Peyer's patch (tissue), 4 donors: ENCODE results near the gene FDX2. TPM values are rescaled to one million over a fixed set of nuclear protein-coding genes. Genes with fewer than 3 reads are reported as not detected.

Experiments
- DNase-seq, 3 donors: peaks; one replicate each; pipeline ENCODE4 v3.0.0-alpha.2; 2017 to 2019
- H3K27ac ChIP-seq, 4 donors: fragments of 200-600 bp; sonication (generic); one replicate each; pipeline ENCODE4 v1.5.1; 2016 to 2019
- H3K27me3 ChIP-seq, 2 donors: fragments of 200-600 bp; sonication (generic); one replicate each; pipeline ENCODE4 v1.5.1; 2019
- H3K36me3 ChIP-seq, 3 donors: fragments of 200-600 bp; sonication (generic); one replicate each; pipeline ENCODE4 v1.5.1; 2016 to 2019
- H3K4me1 ChIP-seq, 4 donors: fragments of 200-600 bp; sonication (generic); one replicate each; pipeline ENCODE4 v1.5.1; 2016 to 2019
- H3K4me3 ChIP-seq, 4 donors: fragments of 200-600 bp; sonication (generic); 1 replicate in 3 of 4; 2 replicates in 1 of 4; pipeline ENCODE4 v1.5.1; 2016 to 2019; ENCODE audit warnings: mild to moderate bottlenecking in 1 of 4
- H3K9me3 ChIP-seq, 4 donors: fragments of 200-600 bp; sonication (generic); one replicate each; pipeline ENCODE4 v1.5.1; 2016 to 2019; ENCODE audit warnings: mild to moderate bottlenecking in 1 of 4
- POLR2A ChIP-seq, 2 donors: fragments of 450-650 bp; IDR thresholded peaks; one replicate each; pipeline ENCODE4 v1.5.1; 2017; ENCODE audit warnings: antibody characterized with exemption in 2 of 2, mild to moderate bottlenecking in 2 of 2, moderate library complexity in 2 of 2
- total RNA-seq, 4 donors: library from RNA; depleted of rRNA; stranded (reverse); fragments of >200 nt; gene quantifications; one replicate each; pipeline ENCODE4 v1.1.0, GENCODE V29; 2016
- TF ChIP-seq, protein P1 (sequence below), 6 experiments: fragments of 450-650 bp in 4 of 6; fragments of 200-600 bp in 2 of 6; sonication (generic) in 1 of 6; IDR thresholded peaks; one replicate each; pipeline ENCODE4 v1.5.1; 2017 to 2019; ENCODE audit warnings: antibody characterized with exemption in 6 of 6, mild to moderate bottlenecking in 3 of 6, moderate library complexity in 1 of 6

The FDX2 gene
- total RNA-seq, 4 donors from 2014 or later = 8.3 to 22.2 (median 12.5) TPM

DNA sequence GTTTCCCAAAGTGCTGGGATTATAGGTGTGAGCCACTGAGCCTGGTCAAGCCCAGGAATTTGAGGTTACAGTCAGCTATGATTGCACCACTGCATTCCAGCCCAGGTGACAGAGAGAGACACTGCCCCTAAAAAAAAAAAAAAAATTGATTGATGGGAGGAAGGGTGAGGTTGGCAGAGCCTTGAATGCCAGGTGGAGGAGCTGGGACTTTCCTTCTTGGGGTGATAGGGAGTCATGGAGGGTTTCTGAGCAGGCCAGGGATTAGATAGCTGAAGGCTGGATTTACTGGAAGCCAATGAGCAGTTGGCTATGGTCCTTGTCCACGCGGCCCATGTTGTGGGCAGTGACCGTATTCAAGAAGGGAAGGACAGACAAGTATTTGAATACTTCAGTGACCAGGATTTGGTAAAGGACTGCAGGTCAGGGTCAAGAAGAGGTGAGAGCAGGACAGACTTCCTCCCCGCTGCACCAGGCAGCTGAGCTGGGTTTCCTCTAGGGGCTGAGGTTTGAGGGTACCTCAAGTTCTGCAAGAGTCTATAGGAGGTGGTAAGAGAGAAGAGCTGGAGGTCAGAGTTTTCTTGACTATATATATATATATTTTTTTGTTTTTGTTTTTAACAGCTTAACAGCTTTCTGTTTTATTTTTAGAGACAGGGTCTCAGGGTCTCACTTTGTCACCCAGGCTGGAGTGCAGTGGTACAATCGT is 35.9 kb downstream of the FDX2 start:
- Histone ChIP-seq H3K27ac (peak overlapping the region in 1 of 4 donors; percentile 10), H3K9me3 (no peaks in the 10 kb centered on the region), H3K4me3 (no peak overlapping the region), H3K27me3 (no peaks in the 10 kb centered on the region), H3K4me1 (peaks cover 0 to 3% (median 0%) of the 10 kb centered on the region in 4 donors), H3K36me3 (peaks cover 0 to 13% (median 0%) of the 10 kb centered on the region in 3 donors)
- no peak for TF ChIP-seq POLR2A (IDR thresholded peaks at IDR 0.05)
- TF ChIP-seq, protein P1, sequence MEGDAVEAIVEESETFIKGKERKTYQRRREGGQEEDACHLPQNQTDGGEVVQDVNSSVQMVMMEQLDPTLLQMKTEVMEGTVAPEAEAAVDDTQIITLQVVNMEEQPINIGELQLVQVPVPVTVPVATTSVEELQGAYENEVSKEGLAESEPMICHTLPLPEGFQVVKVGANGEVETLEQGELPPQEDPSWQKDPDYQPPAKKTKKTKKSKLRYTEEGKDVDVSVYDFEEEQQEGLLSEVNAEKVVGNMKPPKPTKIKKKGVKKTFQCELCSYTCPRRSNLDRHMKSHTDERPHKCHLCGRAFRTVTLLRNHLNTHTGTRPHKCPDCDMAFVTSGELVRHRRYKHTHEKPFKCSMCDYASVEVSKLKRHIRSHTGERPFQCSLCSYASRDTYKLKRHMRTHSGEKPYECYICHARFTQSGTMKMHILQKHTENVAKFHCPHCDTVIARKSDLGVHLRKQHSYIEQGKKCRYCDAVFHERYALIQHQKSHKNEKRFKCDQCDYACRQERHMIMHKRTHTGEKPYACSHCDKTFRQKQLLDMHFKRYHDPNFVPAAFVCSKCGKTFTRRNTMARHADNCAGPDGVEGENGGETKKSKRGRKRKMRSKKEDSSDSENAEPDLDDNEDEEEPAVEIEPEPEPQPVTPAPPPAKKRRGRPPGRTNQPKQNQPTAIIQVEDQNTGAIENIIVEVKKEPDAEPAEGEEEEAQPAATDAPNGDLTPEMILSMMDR (IDR thresholded peaks at IDR 0.05) = no peak
- DNase-seq = peak in 1 of 3 donors; percentile 49

DNA sequence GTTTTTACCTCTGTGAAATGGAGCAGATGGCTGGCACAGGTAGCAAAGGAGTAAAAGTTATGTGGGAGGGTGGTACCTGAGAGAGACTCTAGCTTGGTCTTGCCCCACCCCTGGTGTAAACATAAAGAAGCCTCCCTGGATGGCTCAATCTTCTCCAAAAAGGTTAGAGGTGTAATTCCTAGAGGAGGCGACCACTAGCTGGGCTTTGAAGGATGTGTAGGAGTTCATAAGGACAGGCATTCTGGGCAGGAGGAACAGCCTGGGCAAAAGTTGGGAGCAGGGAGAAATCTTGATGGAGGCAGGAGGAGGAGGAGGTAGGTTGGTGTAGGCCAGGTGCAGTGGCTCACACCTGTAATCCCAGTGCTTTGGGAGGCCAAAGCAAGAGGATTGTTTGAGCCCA is 36.9 kb downstream of the FDX2 start:
- H3K4me1 ChIP-seq = peaks cover 0 to 3% (median 0%) of the 10 kb centered on the region in 4 donors
- DNase-seq = no peak
- no peak overlapping the region for H3K4me3 ChIP-seq
- H3K27me3 ChIP-seq = no peaks in the 10 kb centered on the region
- peaks cover 0 to 4% (median 0%) of the 10 kb centered on the region in 3 donors for H3K36me3 ChIP-seq
- no peaks in the 10 kb centered on the region for H3K9me3 ChIP-seq
- TF ChIP-seq, protein P1 (IDR thresholded peaks at IDR 0.05) = no peak
- no peak for TF ChIP-seq POLR2A (IDR thresholded peaks at IDR 0.05)
- no peak overlapping the region for H3K27ac ChIP-seq

DNA sequence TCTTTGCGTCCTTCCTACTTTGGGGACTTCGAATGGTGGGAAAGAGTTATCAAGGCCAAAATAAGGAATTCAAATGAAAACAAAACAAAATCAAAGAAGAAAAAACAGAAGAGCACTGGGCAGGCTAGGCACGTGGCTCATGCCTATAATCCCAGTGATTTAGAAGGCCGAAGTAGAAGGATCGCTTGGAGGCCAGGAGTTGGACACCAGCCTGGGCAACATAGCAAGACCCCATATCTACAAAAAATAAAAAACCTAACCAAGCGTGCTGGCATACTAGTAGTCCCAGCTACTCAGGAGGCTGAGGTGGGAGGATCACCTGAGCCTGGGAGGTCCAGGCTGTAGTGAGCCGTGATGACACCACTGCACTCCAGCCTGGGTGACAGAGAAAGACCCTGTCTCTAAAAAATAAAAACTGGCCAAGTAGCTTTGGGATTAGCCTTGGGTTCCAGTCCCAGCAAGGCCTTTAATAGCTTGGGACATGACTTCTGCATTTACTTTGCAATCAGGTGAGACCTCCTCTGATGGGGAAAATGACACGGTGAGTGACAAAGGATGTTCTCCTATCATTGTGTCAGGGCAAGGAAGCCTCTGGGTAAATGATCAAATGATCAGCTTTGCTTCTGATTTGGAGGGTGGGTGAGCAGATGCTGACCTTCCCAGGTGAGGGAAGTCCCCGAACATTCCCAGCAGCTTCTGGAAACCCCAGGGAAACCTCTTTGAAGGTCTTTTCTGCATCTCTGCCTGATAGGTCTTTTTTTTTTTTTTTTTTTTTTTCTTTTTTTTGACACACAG is 37.8 kb downstream of the FDX2 start:
- no peaks in the 10 kb centered on the region for H3K27me3 ChIP-seq
- H3K27ac ChIP-seq = no peak overlapping the region
- H3K9me3 ChIP-seq = no peaks in the 10 kb centered on the region
- TF ChIP-seq POLR2A (IDR thresholded peaks at IDR 0.05) = no peak
- TF ChIP-seq, protein P1 (IDR thresholded peaks at IDR 0.05) = no peak
- H3K4me3 ChIP-seq = no peak overlapping the region
- peaks cover 0 to 3% (median 0%) of the 10 kb centered on the region in 4 donors for H3K4me1 ChIP-seq
- DNase-seq = no peak
- no peaks in the 10 kb centered on the region for H3K36me3 ChIP-seq

DNA sequence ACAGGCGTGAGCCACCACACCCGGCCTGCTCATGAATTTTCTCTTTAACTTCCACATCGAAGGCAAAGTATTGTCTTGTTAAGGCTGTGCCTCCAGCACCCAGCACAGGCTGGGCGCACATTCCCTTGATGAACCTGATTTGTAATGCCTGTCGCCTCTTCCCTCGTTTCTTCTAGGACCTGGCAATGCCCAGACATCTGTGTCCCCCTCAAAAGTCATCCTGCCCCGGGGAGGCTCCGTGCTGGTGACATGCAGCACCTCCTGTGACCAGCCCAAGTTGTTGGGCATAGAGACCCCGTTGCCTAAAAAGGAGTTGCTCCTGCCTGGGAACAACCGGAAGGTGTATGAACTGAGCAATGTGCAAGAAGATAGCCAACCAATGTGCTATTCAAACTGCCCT is 41.2 kb downstream of the FDX2 start:
- H3K27me3 ChIP-seq = no peaks in the 10 kb centered on the region
- no peaks in the 10 kb centered on the region for H3K9me3 ChIP-seq
- DNase-seq = no peak
- no peak for TF ChIP-seq POLR2A (IDR thresholded peaks at IDR 0.05)
- TF ChIP-seq, protein P1 (IDR thresholded peaks at IDR 0.05) = no peak
- H3K4me3 ChIP-seq = no peak overlapping the region
- no peaks in the 10 kb centered on the region for H3K36me3 ChIP-seq
- peaks cover 0 to 15% (median 4%) of the 10 kb centered on the region in 4 donors for H3K4me1 ChIP-seq
- H3K27ac ChIP-seq = no peak overlapping the region

DNA sequence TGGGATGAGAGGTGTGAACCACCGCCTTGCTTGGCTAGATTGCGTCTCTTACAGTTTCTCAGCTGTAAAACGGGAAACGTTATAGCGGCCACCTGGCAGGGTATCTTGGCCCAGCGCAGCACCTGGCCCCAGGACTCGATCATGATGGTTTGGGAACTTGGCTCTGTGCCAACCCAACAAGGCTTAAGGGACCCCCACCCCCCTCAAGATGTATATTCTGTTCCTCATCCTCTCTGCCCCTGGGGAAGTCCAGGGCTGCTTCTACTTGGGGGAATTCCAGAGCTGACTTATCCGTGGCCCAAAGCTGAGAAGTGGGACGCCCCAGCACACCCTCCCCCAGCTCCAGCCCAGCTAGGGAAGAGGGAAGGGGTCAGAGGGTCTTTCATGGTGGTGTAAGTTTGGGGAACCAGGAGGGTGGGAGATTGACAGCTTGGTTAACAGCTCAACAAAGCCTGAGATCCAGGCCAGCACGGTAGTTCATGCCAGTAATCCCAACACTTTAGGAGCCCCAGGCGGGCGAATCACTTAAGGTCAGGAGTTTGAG is 44.2 kb downstream of the FDX2 start:
- H3K4me3 ChIP-seq = peak overlapping the region; percentile 39 to 56 (median 54)
- H3K36me3 ChIP-seq = no peaks in the 10 kb centered on the region
- H3K9me3 ChIP-seq = no peaks in the 10 kb centered on the region
- DNase-seq = peak in 2 of 3 donors; percentile 74 to 75
- peaks cover 0 to 15% (median 3%) of the 10 kb centered on the region in 4 donors for H3K4me1 ChIP-seq
- H3K27me3 ChIP-seq = no peaks in the 10 kb centered on the region
- H3K27ac ChIP-seq = peak overlapping the region; percentile 82 to 95 (median 88)
- TF ChIP-seq POLR2A (IDR thresholded peaks at IDR 0.05) = no peak
- TF ChIP-seq, protein P1 (IDR thresholded peaks at IDR 0.05) = no peak
